Mesothelial cell of epicardium (in vitro differentiated cells): ENCODE results near the gene FUT8. TPM values are rescaled to one million over a fixed set of nuclear protein-coding genes. Genes with fewer than 3 reads are reported as not detected.

Source experiments
- DNase-seq, 2 experiments: peaks; one replicate each; pipeline ENCODE4 v3.0.0; 2021; ENCODE audit warnings: low spot score in 2 of 2; ENCODE audit not compliant: unreplicated experiment in 2 of 2
- H3K27ac Mint-ChIP-seq: 2 replicates; pipeline ENCODE4 v1.8.0; 2021; ENCODE audit warnings: mixed read lengths
- H3K27me3 Mint-ChIP-seq: 2 replicates; pipeline ENCODE4 v1.8.0; 2021; ENCODE audit warnings: low read depth, mixed read lengths
- H3K36me3 Mint-ChIP-seq: 2 replicates; pipeline ENCODE4 v1.8.0; 2021; ENCODE audit warnings: mixed read lengths
- H3K4me1 Mint-ChIP-seq: 2 replicates; pipeline ENCODE4 v1.8.0; 2021; ENCODE audit warnings: mixed read lengths
- H3K4me3 Mint-ChIP-seq: 2 replicates; pipeline ENCODE4 v1.8.0; 2021; ENCODE audit warnings: mild to moderate bottlenecking, moderate library complexity, mixed read lengths
- H3K9me3 Mint-ChIP-seq: 2 replicates; pipeline ENCODE4 v1.8.0; 2021; ENCODE audit warnings: mixed read lengths
- CTCF ChIP-seq: fragments of 200-600 bp; sonication (generic); IDR thresholded peaks from one replicate; pipeline ENCODE4 v1.5.0; 2021; ENCODE audit warnings: antibody characterized with exemption; ENCODE audit not compliant: unreplicated experiment
- total RNA-seq: library from RNA; stranded (reverse); gene quantifications from 3 replicates; pipeline ENCODE4 v1.2.1, GENCODE V29; 2021

The FUT8 gene
- total RNA-seq, 1 donor from 2014 or later, result 49.4 TPM

- Mint-ChIP-seq H3K36me3 (peaks cover 56% of the 10 kb centered on the region), H3K4me1 (no peaks in the 10 kb centered on the region), H3K9me3 (peaks cover 57% of the 10 kb centered on the region), H3K27me3 (no peaks in the 10 kb centered on the region), H3K4me3 (no peak overlapping the region), H3K27ac (no peak overlapping the region)
- TF ChIP-seq CTCF, result no peak
- DNase-seq, result no peak
These were observed 306.1 kb downstream of the FUT8 start for GRCh38 chr14:65718629-65719028.

GRCh38 chr14:65720171-65720570 is 307.6 kb downstream of the FUT8 start:
- TF ChIP-seq CTCF, result no peak
- H3K27me3 Mint-ChIP-seq, result no peaks in the 10 kb centered on the region
- no peaks in the 10 kb centered on the region for H3K4me1 Mint-ChIP-seq
- H3K36me3 Mint-ChIP-seq, result peaks cover 48% of the 10 kb centered on the region
- peaks cover 43% of the 10 kb centered on the region for H3K9me3 Mint-ChIP-seq
- no peak for DNase-seq
- no peak overlapping the region for H3K27ac Mint-ChIP-seq
- no peak overlapping the region for H3K4me3 Mint-ChIP-seq

GRCh38 chr14:65720743-65721142 is 308.2 kb downstream of the FUT8 start:
- no peak for DNase-seq
- Mint-ChIP-seq H3K4me3 (no peak overlapping the region), H3K9me3 (peaks cover 37% of the 10 kb centered on the region), H3K4me1 (no peaks in the 10 kb centered on the region), H3K36me3 (peaks cover 45% of the 10 kb centered on the region), H3K27me3 (no peaks in the 10 kb centered on the region), H3K27ac (no peak overlapping the region)
- no peak for TF ChIP-seq CTCF

- no peak for DNase-seq
- H3K9me3 Mint-ChIP-seq, result peaks cover 37% of the 10 kb centered on the region
- no peaks in the 10 kb centered on the region for H3K4me1 Mint-ChIP-seq
- H3K4me3 Mint-ChIP-seq, result no peak overlapping the region
- no peaks in the 10 kb centered on the region for H3K27me3 Mint-ChIP-seq
- H3K27ac Mint-ChIP-seq, result no peak overlapping the region
- TF ChIP-seq CTCF, result no peak
- peaks cover 53% of the 10 kb centered on the region for H3K36me3 Mint-ChIP-seq
These were observed 310.8 kb downstream of the FUT8 start for GRCh38 chr14:65723348-65723747.

GRCh38 chr14:65728604-65729003 is 316.1 kb downstream of the FUT8 start:
- H3K9me3 Mint-ChIP-seq, result peaks cover 16% of the 10 kb centered on the region
- no peak for DNase-seq
- no peaks in the 10 kb centered on the region for H3K27me3 Mint-ChIP-seq
- H3K27ac Mint-ChIP-seq, result no peak overlapping the region
- H3K36me3 Mint-ChIP-seq, result peaks cover 29% of the 10 kb centered on the region
- no peaks in the 10 kb centered on the region for H3K4me1 Mint-ChIP-seq
- no peak for TF ChIP-seq CTCF
- no peak overlapping the region for H3K4me3 Mint-ChIP-seq

- no peaks in the 10 kb centered on the region for H3K27me3 Mint-ChIP-seq
- H3K4me3 Mint-ChIP-seq, result no peak overlapping the region
- peaks cover 16% of the 10 kb centered on the region for H3K9me3 Mint-ChIP-seq
- no peaks in the 10 kb centered on the region for H3K4me1 Mint-ChIP-seq
- no peak for TF ChIP-seq CTCF
- no peak for DNase-seq
- H3K27ac Mint-ChIP-seq, result no peak overlapping the region
- peaks cover 28% of the 10 kb centered on the region for H3K36me3 Mint-ChIP-seq
These were observed 317.0 kb downstream of the FUT8 start for GRCh38 chr14:65729566-65729965.
